H1 (cell line): Measurements from ENCODE around the gene PTGIS. TPM values are rescaled to one million over a fixed set of nuclear protein-coding genes. Genes with fewer than 3 reads are reported as not detected.

Experiments used
- CTCF ChIA-PET: fragments of 300-600 bp; sonication (Branson Sonifier 250); formaldehyde crosslinking; loops from one replicate; lab custom pipeline; 2021; ENCODE audit not compliant: partially characterized antibody; lab: Charles Lee
- POLR2A ChIA-PET: fragments of 300-600 bp; sonication (Branson Sonifier 250); formaldehyde crosslinking; loops from one replicate; lab custom pipeline; 2021; ENCODE audit warnings: inconsistent platforms; ENCODE audit not compliant: partially characterized antibody; lab: Charles Lee
- DNase-seq, 2 experiments: peaks; one replicate each; pipeline versions ENCODE4 v3.0.0 to v3.0.0-alpha.2; 2010 to 2022; ENCODE audit warnings: low spot score in 2 of 2, low read depth in 1 of 2, mixed read lengths in 1 of 2
- FAIRE-seq: peaks from 2 replicates; lab custom pipeline; 2011; peaks lifted over from hg19 to GRCh38; lab: Jason Lieb, UNC
- H2AFZ ChIP-seq: 2 replicates; pipeline ENCODE4 v1.8.1; 2012; ENCODE audit warnings: low read length, inconsistent platforms
- H2AK5ac ChIP-seq: 2 replicates; pipeline ENCODE4 v1.6.1; 2013; ENCODE audit warnings: low read depth, low read length
- H2BK120ac ChIP-seq: replicated peaks from 2 replicates; pipeline ENCODE3; 2013; ENCODE audit warnings: low read depth, low read length, inconsistent platforms
- H2BK12ac ChIP-seq: 2 replicates; pipeline ENCODE4 v1.6.1; 2013; ENCODE audit warnings: low read depth, low read length
- H2BK15ac ChIP-seq: 2 replicates; pipeline ENCODE4 v1.6.1; 2013; ENCODE audit warnings: low read length
- H2BK20ac ChIP-seq: 2 replicates; pipeline ENCODE4 v1.6.1; 2013; ENCODE audit warnings: low read length
- H2BK5ac ChIP-seq: 2 replicates; pipeline ENCODE4 v1.6.1; 2013; ENCODE audit warnings: low read depth, low read length
- H3K14ac ChIP-seq: 2 replicates; pipeline ENCODE4 v1.6.1; 2013; ENCODE audit warnings: inconsistent platforms; ENCODE audit not compliant: insufficient read length
- H3K18ac ChIP-seq: 2 replicates; pipeline ENCODE4 v1.6.1; 2013; ENCODE audit warnings: low read length; ENCODE audit errors: extremely low read depth
- H3K23ac ChIP-seq: 2 replicates; pipeline ENCODE4 v1.6.1; 2013; ENCODE audit warnings: inconsistent platforms; ENCODE audit not compliant: insufficient read length
- H3K23me2 ChIP-seq: 2 replicates; pipeline ENCODE4 v1.6.1; 2013; ENCODE audit warnings: low read depth, low read length
- H3K27ac ChIP-seq: 2 replicates; pipeline ENCODE4 v1.6.1; 2011; ENCODE audit warnings: low read depth, low read length, inconsistent platforms
- H3K27me3 ChIP-seq, 4 experiments: replicated peaks in 1 of 4; 1 replicate in 1 of 4; 2 replicates in 3 of 4; pipeline versions ENCODE4 v1.6.1 to v1.8.1; 2011 to 2013; ENCODE audit warnings: low read length in 3 of 4, mild to moderate bottlenecking in 3 of 4, inconsistent platforms in 2 of 4, mixed read lengths in 2 of 4, moderate library complexity in 1 of 4; ENCODE audit not compliant: control insufficient read depth in 3 of 4, insufficient read depth in 3 of 4; ENCODE audit errors: extremely low read depth in 1 of 4
- H3K36me3 ChIP-seq, 4 experiments: 2 replicates each; pipeline versions ENCODE4 v1.6.1 to v1.8.1; 2011 to 2013; ENCODE audit warnings: mild to moderate bottlenecking in 4 of 4, low read length in 3 of 4, moderate library complexity in 2 of 4, control low read depth in 1 of 4, inconsistent platforms in 1 of 4; ENCODE audit not compliant: insufficient read depth in 4 of 4, control insufficient read depth in 2 of 4
- H3K4ac ChIP-seq: replicated peaks from 2 replicates; pipeline ENCODE3; 2013; ENCODE audit warnings: low read length, low read depth, mixed read lengths, inconsistent platforms; ENCODE audit not compliant: insufficient read length
- H3K4me1 ChIP-seq, 4 experiments: replicated peaks in 1 of 4; 1 replicate in 1 of 4; 2 replicates in 3 of 4; pipeline versions ENCODE4 v1.6.1 to v1.8.1; 2011 to 2013; ENCODE audit warnings: low read length in 3 of 4, inconsistent platforms in 2 of 4, mixed read lengths in 1 of 4; ENCODE audit not compliant: insufficient read depth in 4 of 4, control insufficient read depth in 3 of 4
- H3K4me2 ChIP-seq, 2 experiments: 2 replicates each; pipeline versions ENCODE4 v1.6.1 to v1.8.1; 2011 to 2013; ENCODE audit warnings: low read depth in 2 of 2, low read length in 2 of 2, control low read depth in 1 of 2, inconsistent platforms in 1 of 2, mild to moderate bottlenecking in 1 of 2; ENCODE audit not compliant: insufficient read depth in 1 of 2
- H3K4me3 ChIP-seq, 4 experiments: fragments of 200-600, 300-600 bp in 1 of 4; sonication (generic), shearing (Covaris generic), sonication (Bioruptor Twin) in 1 of 4; 2 replicates each; pipeline versions ENCODE4 v1.5.1 to v1.8.1; 2011 to 2016; ENCODE audit warnings: low read length in 4 of 4, low read depth in 3 of 4, control low read depth in 2 of 4, inconsistent platforms in 2 of 4, mild to moderate bottlenecking in 2 of 4, mixed read lengths in 1 of 4, moderate library complexity in 1 of 4; ENCODE audit not compliant: insufficient read depth in 2 of 4; ENCODE audit errors: extremely low read depth in 1 of 4
- H3K56ac ChIP-seq: replicated peaks from 2 replicates; pipeline ENCODE3; 2013; ENCODE audit warnings: low read depth, mild to moderate bottlenecking, mixed read lengths, low read length, inconsistent platforms; ENCODE audit not compliant: insufficient read length
- H3K79me1 ChIP-seq: 2 replicates; pipeline ENCODE4 v1.6.1; 2013; ENCODE audit warnings: low read depth, low read length, control low read depth
- H3K79me2 ChIP-seq, 2 experiments: 2 replicates each; pipeline versions ENCODE4 v1.6.1 to v1.8.1; 2012 to 2013; ENCODE audit warnings: low read length in 2 of 2, mild to moderate bottlenecking in 2 of 2, inconsistent platforms in 1 of 2; ENCODE audit not compliant: insufficient read depth in 2 of 2, control insufficient read depth in 1 of 2
- H3K9ac ChIP-seq, 4 experiments: replicated peaks in 1 of 4; 1 replicate in 1 of 4; 2 replicates in 3 of 4; pipeline versions ENCODE4 v1.6.1 to v1.8.1; 2011 to 2013; ENCODE audit warnings: low read depth in 3 of 4, low read length in 3 of 4, control low read depth in 2 of 4, mild to moderate bottlenecking in 2 of 4, moderate library complexity in 2 of 4, inconsistent platforms in 1 of 4; ENCODE audit errors: extremely low read depth in 1 of 4
- H3K9me3 ChIP-seq, 2 experiments: 2 replicates each; pipeline versions ENCODE4 v1.6.1 to v1.8.1; 2012 to 2013; ENCODE audit warnings: mild to moderate bottlenecking in 2 of 2, moderate library complexity in 2 of 2, control low read depth in 1 of 2, inconsistent platforms in 1 of 2, low read depth in 1 of 2, low read length in 1 of 2, mixed read lengths in 1 of 2; ENCODE audit not compliant: insufficient read depth in 2 of 2
- H4K20me1 ChIP-seq, 2 experiments: replicated peaks in 1 of 2; 2 replicates each; pipeline versions ENCODE3 to v1.8.1; 2011 to 2013; ENCODE audit warnings: inconsistent platforms in 2 of 2, low read length in 2 of 2, mild to moderate bottlenecking in 1 of 2; ENCODE audit not compliant: insufficient read depth in 2 of 2, control insufficient read depth in 1 of 2
- H4K5ac ChIP-seq: 2 replicates; pipeline ENCODE4 v1.6.1; 2013; ENCODE audit warnings: low read length, low read depth, mixed read lengths, inconsistent platforms; ENCODE audit not compliant: insufficient read length
- H4K8ac ChIP-seq: 2 replicates; pipeline ENCODE4 v1.8.0; 2013; ENCODE audit warnings: mild to moderate bottlenecking, moderate library complexity, low read length, inconsistent platforms; ENCODE audit not compliant: insufficient read depth; ENCODE audit errors: extremely low read depth
- H4K91ac ChIP-seq: replicated peaks from 2 replicates; pipeline ENCODE3; 2013; ENCODE audit warnings: low read length, mixed read lengths, inconsistent platforms; ENCODE audit not compliant: insufficient read length
- BCL11A ChIP-seq, 2 experiments: IDR thresholded peaks; one replicate each; pipeline ENCODE4 v1.6.1; 2011; ENCODE audit warnings: low read depth in 2 of 2, low read length in 2 of 2, mild to moderate bottlenecking in 2 of 2
- HDAC2 ChIP-seq, 2 experiments: fragments of 300-600 bp in 1 of 2; sonication (generic) in 1 of 2; IDR thresholded peaks; 2 replicates each; pipeline ENCODE4 v1.6.1; 2011 to 2012; ENCODE audit warnings: low read depth in 2 of 2, low read length in 2 of 2, mild to moderate bottlenecking in 2 of 2, moderate library complexity in 2 of 2, borderline replicate concordance in 1 of 2, inconsistent platforms in 1 of 2
- HDAC6 ChIP-seq: IDR thresholded peaks from one replicate; pipeline ENCODE4 v1.7.1; 2012; ENCODE audit warnings: low read depth, mild to moderate bottlenecking, inconsistent platforms, low read length, moderate library complexity
- JUN ChIP-seq: IDR thresholded peaks from 2 replicates; pipeline ENCODE4 v1.6.1; 2011; ENCODE audit warnings: low read depth, mild to moderate bottlenecking, improper control_type of control experiment, low read length
- MAFK ChIP-seq: IDR thresholded peaks from 2 replicates; pipeline ENCODE4 v1.6.1; 2012; ENCODE audit warnings: low read depth, mild to moderate bottlenecking, improper control_type of control experiment, low read length
- RBBP5 ChIP-seq: IDR thresholded peaks from 2 replicates; pipeline ENCODE4 v1.7.1; 2012; ENCODE audit warnings: low read depth, mild to moderate bottlenecking, inconsistent platforms, low read length, moderate library complexity, borderline replicate concordance
- SP4 ChIP-seq: IDR thresholded peaks from 2 replicates; pipeline ENCODE4 v1.6.1; 2012; ENCODE audit warnings: low read length, inconsistent platforms
- YY1 ChIP-seq: IDR thresholded peaks from 2 replicates; pipeline ENCODE4 v1.6.1; 2011; ENCODE audit warnings: low read depth, mild to moderate bottlenecking, low read length
- WGBS, 2 experiments: shearing (Covaris generic) in 1 of 2; methylation state at CpG; one replicate each; pipeline versions ENCODE4 v1.1.6 to v1.1.7; 2013 to 2015; ENCODE audit warnings: low lambda C conversion rate in 2 of 2, mixed read lengths in 2 of 2, inconsistent platforms in 1 of 2, low coverage in 1 of 2, missing lambda C conversion rate in 1 of 2; ENCODE audit not compliant: insufficient replicate concordance in 2 of 2, insufficient coverage in 1 of 2, insufficient read length in 1 of 2; ENCODE audit errors: extremely low coverage in 1 of 2, missing lambda C conversion rate in 1 of 2; 5-methylcytosine and 5-hydroxymethylcytosine counted together
- polyA plus RNA-seq, 7 experiments: library from polyadenylated mRNA; depleted of rRNA in 3 of 7; stranded (reverse) in 5 of 7; unstranded in 2 of 7; fragments of >200 nt in 5 of 7; fragments of 200-250 nt in 2 of 7; gene quantifications; 1 replicate in 5 of 7; 2 replicates in 1 of 7; 4 replicates in 1 of 7; pipeline versions ENCODE4 v1.2.1 to v1.2.3, GENCODE V29; 2011 to 2013; ENCODE audit warnings: missing spikeins in 2 of 7, mixed read lengths in 2 of 7
- total RNA-seq: library from RNA; stranded (reverse); fragmentation: NEBNext Ultra II Directional; extraction: Animal tissue kit (Norgen Biotek cat#: 25700); gene quantifications from 2 replicates; pipeline ENCODE4 v1.2.1, GENCODE V29; 2021

Gene PTGIS
- total and polyA plus RNA-seq, 2 of the 8 experiments (the other 6 are each of a cell fraction or from before 2014, with no cell fraction given): 29.9 to 35.5 TPM

- no peak for DNase-seq
- POLR2A ChIA-PET: interaction anchor here (1.4 kb wide), 1 partner anchor 68 kb away, joined by 3 read pairs; no protein-coding TSS in a partner anchor
- H2BK120ac ChIP-seq: no peak overlapping the region
- H4K20me1 ChIP-seq: peaks cover 0 to 3% of the 10 kb centered on the region in 2 experiments
- no peak overlapping the region for H2AFZ ChIP-seq
- H3K79me1 ChIP-seq: no peaks in the 10 kb centered on the region; the same call in 1 of the 2 replicates
- no peak overlapping the region for H3K9ac ChIP-seq
- H3K4ac ChIP-seq: no peak overlapping the region
- H3K27me3 ChIP-seq: no peaks in the 10 kb centered on the region
- H2BK15ac ChIP-seq: no peak overlapping the region
- peaks cover 7 to 39% (median 15%) of the 10 kb centered on the region in 4 experiments; a peak in 6 of 8 replicates for H3K36me3 ChIP-seq
- WGBS, 2 experiments: 94% methylated on average over 6 of the region's 6 CpGs; no CpG with 5 or more reads in 1 of the 2 experiments
- H3K9me3 ChIP-seq: no peaks in the 10 kb centered on the region
- no peak overlapping the region for H3K4me2 ChIP-seq
- no peak overlapping the region for H2BK5ac ChIP-seq
- no peak overlapping the region for H4K8ac ChIP-seq
- FAIRE-seq: no peak
- no peak overlapping the region for H2BK12ac ChIP-seq
- H3K23me2 ChIP-seq: no peaks in the 10 kb centered on the region
- no peak overlapping the region for H2AK5ac ChIP-seq
- H3K23ac ChIP-seq: no peak overlapping the region
- H4K91ac ChIP-seq: no peak overlapping the region
- no peaks in the 10 kb centered on the region for H3K4me1 ChIP-seq
- no peak overlapping the region for H3K27ac ChIP-seq
- H4K5ac ChIP-seq: no peak overlapping the region
- H3K56ac ChIP-seq: no peak overlapping the region
- no peak overlapping the region for H3K4me3 ChIP-seq
- no peak overlapping the region for H3K14ac ChIP-seq
- CTCF ChIA-PET: interaction anchor here (0.5 to 15.7 kb wide), 21 partner anchors 12 to 356 kb away, joined by 3 to 665 read pairs (median 4); no protein-coding TSS in a partner anchor
- no peak overlapping the region for H2BK20ac ChIP-seq
- no peaks in the 10 kb centered on the region for H3K79me2 ChIP-seq
- no peak overlapping the region for H3K18ac ChIP-seq
- TF ChIP-seq BCL11A (IDR thresholded peaks at IDR 0.05; ENCODE audit: low read depth in 2 of 2, low read length in 2 of 2): no peak
- TF ChIP-seq HDAC2 (IDR thresholded peaks at IDR 0.05; ENCODE audit: borderline replicate concordance in 1 of 2, low read depth in 2 of 2, low read length in 2 of 2): no peak
- no peak for TF ChIP-seq HDAC6
- TF ChIP-seq RBBP5: no peak
- TF ChIP-seq JUN: no peak
- no peak for TF ChIP-seq MAFK
- no peak for TF ChIP-seq YY1
- no peak for TF ChIP-seq SP4
Measured at GRCh38 chr20:49540232-49540620, 27.7 kb downstream of the PTGIS start.
